Retinal pigment epithelial cell (primary cell): Measurements from ENCODE around the gene CCDC28B.
"Not testable (repeated sequence)": the region's sequence is repeated elsewhere in the genome, so short reads cannot be mapped to it uniquely, and the experiment has no call there.

ENCODE experiments used
- DNase-seq: peaks from one replicate; pipeline ENCODE4 v3.0.0-alpha.2; 2010; ENCODE audit warnings: low read depth
- H3K4me3 ChIP-seq: 2 replicates; pipeline ENCODE4 v1.5.1; 2011; ENCODE audit warnings: mild to moderate bottlenecking, low read length, control low read depth, moderate library complexity
- TF ChIP-seq, protein P1 (sequence below): conservative IDR thresholded peaks from 2 replicates; pipeline ENCODE4 v1.5.1; 2011; ENCODE audit warnings: low read depth, low read length, control low read depth, inconsistent platforms

CCDC28B gene

DNA sequence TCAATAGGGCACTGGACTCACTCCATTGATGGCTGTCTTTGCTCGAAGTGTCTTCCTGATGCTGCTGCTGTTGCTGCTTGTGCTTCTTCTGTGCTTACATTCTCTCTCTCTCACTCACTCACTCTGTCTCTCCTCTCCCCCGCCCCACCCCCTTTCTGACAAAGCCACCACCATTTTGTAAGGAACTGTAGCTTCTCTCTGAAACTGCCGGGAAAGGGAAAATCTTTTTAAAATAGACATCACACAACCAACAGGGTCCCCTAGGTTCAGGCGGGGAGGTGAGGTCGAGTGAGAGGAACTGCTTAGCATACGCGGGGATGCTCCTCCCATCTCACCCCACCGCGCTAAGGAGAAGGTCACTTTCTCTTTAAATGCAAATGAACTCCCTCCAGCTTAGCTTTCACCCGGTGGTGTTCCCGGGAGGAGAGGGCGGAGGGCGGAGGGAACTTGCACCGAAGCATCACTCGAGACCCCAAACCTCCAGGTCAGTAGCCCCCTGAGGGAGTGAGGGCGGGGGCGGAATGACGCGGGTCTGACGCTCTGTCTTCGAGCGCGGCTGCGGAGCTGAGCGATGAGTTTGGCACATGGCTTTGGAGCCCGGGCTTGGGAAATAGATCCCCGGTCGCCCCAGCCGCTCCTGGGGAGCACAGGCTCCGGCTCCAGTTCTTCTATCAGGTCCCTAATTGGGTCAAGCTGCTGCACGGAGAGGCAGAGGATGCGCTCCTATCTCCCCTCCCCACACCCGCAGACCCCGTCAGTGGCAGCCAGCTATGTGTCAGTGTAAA lies at the start of gene CCDC28B:
CCDC28B (plus strand) TSS at position 370 of the 785 bp plus-strand sequence. CDS start 1,341 bp downstream, outside the sequence.
- peak within 1 kb of the TSS; percentile 73 for H3K4me3 ChIP-seq
- DNase-seq, result no peak
- TF ChIP-seq, protein P1, sequence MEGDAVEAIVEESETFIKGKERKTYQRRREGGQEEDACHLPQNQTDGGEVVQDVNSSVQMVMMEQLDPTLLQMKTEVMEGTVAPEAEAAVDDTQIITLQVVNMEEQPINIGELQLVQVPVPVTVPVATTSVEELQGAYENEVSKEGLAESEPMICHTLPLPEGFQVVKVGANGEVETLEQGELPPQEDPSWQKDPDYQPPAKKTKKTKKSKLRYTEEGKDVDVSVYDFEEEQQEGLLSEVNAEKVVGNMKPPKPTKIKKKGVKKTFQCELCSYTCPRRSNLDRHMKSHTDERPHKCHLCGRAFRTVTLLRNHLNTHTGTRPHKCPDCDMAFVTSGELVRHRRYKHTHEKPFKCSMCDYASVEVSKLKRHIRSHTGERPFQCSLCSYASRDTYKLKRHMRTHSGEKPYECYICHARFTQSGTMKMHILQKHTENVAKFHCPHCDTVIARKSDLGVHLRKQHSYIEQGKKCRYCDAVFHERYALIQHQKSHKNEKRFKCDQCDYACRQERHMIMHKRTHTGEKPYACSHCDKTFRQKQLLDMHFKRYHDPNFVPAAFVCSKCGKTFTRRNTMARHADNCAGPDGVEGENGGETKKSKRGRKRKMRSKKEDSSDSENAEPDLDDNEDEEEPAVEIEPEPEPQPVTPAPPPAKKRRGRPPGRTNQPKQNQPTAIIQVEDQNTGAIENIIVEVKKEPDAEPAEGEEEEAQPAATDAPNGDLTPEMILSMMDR, result no peak

DNA sequence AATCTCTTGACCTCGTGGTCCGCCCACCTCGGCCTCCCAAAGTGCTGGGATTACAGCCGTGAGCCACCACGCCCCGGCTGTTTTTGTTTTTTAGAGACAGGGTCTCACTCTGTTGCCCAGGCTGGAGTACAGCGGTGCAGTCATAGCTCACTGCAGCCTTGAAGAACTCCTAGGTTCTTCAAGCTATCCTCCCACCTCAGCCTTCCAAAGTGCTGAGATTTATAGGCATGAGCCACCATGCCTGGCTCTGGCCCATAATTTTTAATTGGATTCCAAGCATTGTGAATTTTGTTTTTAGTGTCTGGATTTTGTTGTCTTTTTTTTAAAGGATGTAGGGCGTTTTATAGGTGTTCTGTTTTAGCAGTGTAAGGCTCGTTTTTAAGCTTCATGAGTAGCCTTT lies 49.5 kb upstream of the CCDC28B start:
- no peak overlapping the region for H3K4me3 ChIP-seq
- TF ChIP-seq, protein P1, result no peak
- DNase-seq, result no peak

DNA sequence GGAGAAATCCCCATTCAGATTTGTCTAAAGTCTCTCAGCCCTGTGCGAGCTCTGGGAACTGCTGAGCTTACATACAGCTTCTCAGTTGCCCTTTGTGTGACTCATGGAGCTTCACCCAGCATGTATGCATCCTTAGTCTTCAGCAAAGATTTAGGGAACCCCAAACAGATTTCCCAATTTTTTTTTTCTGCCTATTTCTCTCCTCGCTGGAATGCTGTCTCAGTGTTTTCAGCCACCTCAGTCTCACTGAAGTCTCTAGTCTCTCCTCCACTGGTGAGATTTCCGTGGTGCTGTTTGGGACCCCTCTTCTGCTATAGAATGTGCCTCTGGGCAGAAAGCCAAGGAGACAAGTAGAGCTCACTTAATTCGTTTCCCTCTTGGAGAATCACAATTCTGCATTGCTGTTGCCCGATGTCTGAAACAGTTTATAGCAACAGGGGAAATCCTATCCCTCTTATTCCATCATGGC lies 49.0 kb upstream of the CCDC28B start:
- DNase-seq, result peak; percentile 52
- TF ChIP-seq, protein P1, result no peak
- H3K4me3 ChIP-seq, result no peak overlapping the region

DNA sequence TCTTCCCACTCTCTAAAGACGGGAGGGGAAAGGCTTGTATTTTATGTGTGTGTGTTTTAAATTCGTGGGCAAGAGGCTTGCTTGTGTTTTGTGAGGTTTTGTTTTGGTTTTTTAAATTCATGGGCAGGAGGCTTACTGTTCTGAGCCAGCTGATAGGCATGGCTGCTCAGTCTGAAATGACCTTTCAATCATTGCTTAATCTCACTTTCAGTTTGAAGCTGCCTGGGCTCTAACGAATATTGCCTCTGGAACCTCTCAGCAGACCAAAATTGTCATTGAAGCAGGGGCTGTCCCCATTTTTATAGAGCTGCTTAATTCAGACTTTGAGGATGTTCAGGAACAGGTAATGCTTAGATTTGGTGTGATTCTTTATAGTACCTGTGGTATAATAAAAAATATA lies 41.2 kb upstream of the CCDC28B start:
- TF ChIP-seq, protein P1, result no peak

DNA sequence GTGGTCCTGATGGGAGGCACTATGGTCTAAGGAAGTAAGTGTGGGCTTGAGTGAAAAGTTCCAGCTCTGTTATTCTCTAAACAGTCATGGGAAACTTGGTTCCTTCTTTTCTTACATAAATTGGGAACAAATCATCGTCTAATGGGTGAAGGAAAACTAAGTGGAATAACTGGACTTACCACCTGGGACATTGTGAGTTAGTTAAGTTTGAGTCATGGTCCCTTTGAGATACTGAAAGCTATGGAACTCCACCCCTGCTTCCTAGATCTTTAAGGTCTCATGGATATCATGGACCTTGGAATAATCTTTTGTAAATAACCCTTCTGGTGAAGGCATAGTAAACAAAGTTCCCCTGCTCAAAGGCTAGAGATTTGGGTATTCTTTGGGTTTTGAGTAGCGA lies 37.0 kb upstream of the CCDC28B start:
- DNase-seq, result no peak
- H3K4me3 ChIP-seq, result no peak overlapping the region
- TF ChIP-seq, protein P1, result no peak

More for the DNA sequence above, 41.2 kb upstream of the CCDC28B start:
- H3K4me3 ChIP-seq, result no peak overlapping the region
- no peak for DNase-seq

DNA sequence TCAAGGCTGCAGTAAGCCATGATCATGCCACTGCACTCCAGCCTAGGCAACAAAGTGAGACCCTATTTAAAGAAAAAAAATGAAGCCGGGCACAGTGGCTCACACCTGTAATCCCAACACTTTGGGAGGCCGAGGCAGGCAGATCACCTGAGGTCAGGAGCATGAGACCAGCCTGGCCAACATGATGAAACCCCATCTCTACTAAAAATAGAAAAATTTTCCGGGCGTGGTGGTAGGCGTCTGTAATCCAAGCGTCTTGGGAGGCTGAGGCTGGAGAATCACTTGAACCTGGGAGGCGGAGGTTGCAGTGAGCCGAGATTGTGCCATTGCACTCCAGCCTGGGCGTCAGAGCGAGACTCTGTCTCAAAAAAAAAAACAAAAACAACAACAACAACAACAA lies 34.8 kb upstream of the CCDC28B start:
- H3K4me3 ChIP-seq, DNase-seq: not testable (repeated sequence)

DNA sequence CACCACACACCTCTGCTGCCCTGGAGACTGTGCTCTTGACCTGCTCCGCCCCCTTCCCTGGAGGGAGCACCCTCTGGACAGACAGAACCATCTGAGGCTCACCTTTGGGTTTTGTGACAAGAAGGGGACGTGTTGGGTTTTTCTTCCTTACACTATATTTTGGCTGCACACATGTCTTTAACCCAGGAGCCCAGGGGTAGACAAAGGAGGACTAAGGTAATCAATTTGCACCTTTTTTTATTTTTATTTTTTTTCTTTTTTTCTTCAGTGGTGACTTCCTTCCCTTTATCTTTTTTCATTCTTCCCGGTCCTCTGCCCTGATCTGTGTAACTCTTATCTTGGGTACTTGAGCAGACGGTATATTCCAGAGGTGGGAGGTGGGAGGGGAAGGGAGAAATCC lies 29.4 kb upstream of the CCDC28B start:
- TF ChIP-seq, protein P1, result no peak
- no peak overlapping the region for H3K4me3 ChIP-seq
- DNase-seq, result no peak
